Gastrocnemius medialis (tissue), 4 donors: ENCODE data around the gene RGS7BP. TPM values are rescaled to one million over a fixed set of nuclear protein-coding genes. Genes with fewer than 3 reads are reported as not detected.

Experiments used
- ATAC-seq, 2 donors: fragments of 150-250 bp; one replicate each; pipeline ENCODE4 v1.9.1; 2016
- DNase-seq, 2 donors: peaks; one replicate each; pipeline ENCODE4 v3.0.0-alpha.2; 2019
- H3K27ac ChIP-seq, 4 donors: fragments of 200-600 bp; sonication (generic); 1 replicate in 1 of 4; 2 replicates in 3 of 4; pipeline ENCODE4 v1.5.1; 2016 to 2018; ENCODE audit warnings: mild to moderate bottlenecking in 2 of 4, moderate library complexity in 1 of 4
- H3K27me3 ChIP-seq, 3 donors: fragments of 200-600 bp; sonication (generic) in 2 of 3; 1 replicate in 1 of 3; 2 replicates in 2 of 3; pipeline versions ENCODE4 v1.5.1 to v1.6.0; 2016 to 2019; ENCODE audit warnings: mild to moderate bottlenecking in 1 of 3, moderate library complexity in 1 of 3
- H3K36me3 ChIP-seq, 2 donors: fragments of 200-600 bp; sonication (generic) in 1 of 2; one replicate each; pipeline ENCODE4 v1.5.1; 2017 to 2018
- H3K4me1 ChIP-seq, 2 donors: fragments of 200-600 bp; sonication (generic) in 1 of 2; one replicate each; pipeline ENCODE4 v1.5.1; 2016 to 2017; ENCODE audit warnings: mild to moderate bottlenecking in 2 of 2
- H3K4me3 ChIP-seq, 4 donors: fragments of 200-600 bp; sonication (generic) in 3 of 4; 1 replicate in 1 of 4; 2 replicates in 3 of 4; pipeline ENCODE4 v1.5.1; 2016 to 2019; ENCODE audit warnings: mild to moderate bottlenecking in 2 of 4
- H3K9me3 ChIP-seq, 3 donors: fragments of 200-600 bp; sonication (generic) in 2 of 3; 1 replicate in 1 of 3; 2 replicates in 2 of 3; pipeline ENCODE4 v1.5.1; 2016 to 2019
- CTCF ChIP-seq, 5 experiments: fragments of 450-650 bp in 3 of 5; fragments of 200-600 bp in 2 of 5; sonication (generic) in 2 of 5; IDR thresholded peaks in 4 of 5; conservative IDR thresholded peaks in 1 of 5; 1 replicate in 4 of 5; 2 replicates in 1 of 5; pipeline ENCODE4 v1.5.1; 2016 to 2019; ENCODE audit warnings: antibody characterized with exemption in 5 of 5, mild to moderate bottlenecking in 3 of 5, moderate library complexity in 3 of 5
- POLR2A ChIP-seq, 2 donors: fragments of 450-650 bp; IDR thresholded peaks; one replicate each; pipeline ENCODE4 v1.6.1; 2017; ENCODE audit warnings: antibody characterized with exemption in 2 of 2, mild to moderate bottlenecking in 2 of 2, moderate library complexity in 2 of 2
- in situ Hi-C, 4 donors: fragments of 200-750 bp; cut with MboI; loops; one replicate each; pipeline versions ENCODE4 v1.15.0 to v1.8.0; 2017; ENCODE audit warnings: low sequenced_read_pairs in 4 of 4
- intact Hi-C: fragments of 100-400 bp; cut with DNase I; formaldehyde crosslinking; loops from one replicate; pipeline ENCODE4 v1.15.1; 2023; ENCODE audit warnings: low total_unique reads
- total RNA-seq, 4 donors: library from RNA; depleted of rRNA; stranded (reverse); fragments of >200 nt; gene quantifications; one replicate each; pipeline versions ENCODE4 v1.1.0 to v1.2.3, GENCODE V29; 2016

RGS7BP gene
- total RNA-seq, 4 donors from 2014 or later: 0.10 to 0.86 (median 0.47) TPM

- no peak for TF ChIP-seq CTCF (IDR thresholded peaks at IDR 0.05 in 4 of 5, conservative IDR thresholded peaks at IDR 0.05 in 1 of 5)
- no peak for TF ChIP-seq POLR2A (IDR thresholded peaks at IDR 0.05)
- in situ Hi-C loops: no loop called here
- intact Hi-C loops: no loop called here
- Histone ChIP-seq H3K4me1 (no peaks in the 10 kb centered on the region), H3K4me3 (no peak overlapping the region), H3K9me3 (no peaks in the 10 kb centered on the region), H3K36me3 (no peaks in the 10 kb centered on the region), H3K27ac (no peak overlapping the region), H3K27me3 (no peaks in the 10 kb centered on the region)
- no peak for ATAC-seq
- no peak for DNase-seq
Measured at GRCh38 chr5:64575561-64575960, 69.7 kb downstream of the RGS7BP start.

GRCh38 chr5:64576250-64576649, 70.4 kb downstream of the RGS7BP start:
- in situ Hi-C loops: no loop called here

GRCh38 chr5:64585646-64586045, 79.8 kb downstream of the RGS7BP start:
- peak overlapping the region in 1 of 4 donors; percentile 32 for H3K27ac ChIP-seq
- in situ Hi-C loops: no loop called here
- ATAC-seq (no peak), DNase-seq (no peak)
- H3K4me3 ChIP-seq: no peak overlapping the region
- no peaks in the 10 kb centered on the region for H3K4me1 ChIP-seq
- TF ChIP-seq CTCF (IDR thresholded peaks at IDR 0.05 in 4 of 5, conservative IDR thresholded peaks at IDR 0.05 in 1 of 5) (no peak), POLR2A (IDR thresholded peaks at IDR 0.05) (no peak)
- H3K9me3 ChIP-seq: no peaks in the 10 kb centered on the region
- intact Hi-C loops: no loop called here
- H3K27me3 ChIP-seq: no peaks in the 10 kb centered on the region
- H3K36me3 ChIP-seq: no peaks in the 10 kb centered on the region

More at GRCh38 chr5:64576250-64576649, 70.4 kb downstream of the RGS7BP start:
- Histone ChIP-seq H3K27ac (no peak overlapping the region), H3K4me1 (no peaks in the 10 kb centered on the region), H3K27me3 (no peaks in the 10 kb centered on the region), H3K4me3 (no peak overlapping the region), H3K36me3 (no peaks in the 10 kb centered on the region), H3K9me3 (no peaks in the 10 kb centered on the region)
- ATAC-seq (no peak), DNase-seq (no peak)
- no peak for TF ChIP-seq POLR2A (IDR thresholded peaks at IDR 0.05)
- no peak for TF ChIP-seq CTCF (IDR thresholded peaks at IDR 0.05 in 4 of 5, conservative IDR thresholded peaks at IDR 0.05 in 1 of 5)
- intact Hi-C loops: no loop called here

- H3K4me3 ChIP-seq: no peak overlapping the region
- no peaks in the 10 kb centered on the region for H3K36me3 ChIP-seq
- DNase-seq (no peak), ATAC-seq (no peak)
- no peak overlapping the region for H3K27ac ChIP-seq
- H3K4me1 ChIP-seq: no peaks in the 10 kb centered on the region
- H3K27me3 ChIP-seq: no peaks in the 10 kb centered on the region
- H3K9me3 ChIP-seq: no peaks in the 10 kb centered on the region
- no peak for TF ChIP-seq CTCF (IDR thresholded peaks at IDR 0.05 in 4 of 5, conservative IDR thresholded peaks at IDR 0.05 in 1 of 5)
- TF ChIP-seq POLR2A (IDR thresholded peaks at IDR 0.05): no peak
- intact Hi-C loops: no loop called here
- in situ Hi-C loops: no loop called here
Measured at GRCh38 chr5:64587370-64587769, 81.6 kb downstream of the RGS7BP start.

- Histone ChIP-seq H3K27ac (no peak overlapping the region), H3K4me1 (no peaks in the 10 kb centered on the region), H3K4me3 (no peak overlapping the region), H3K27me3 (no peaks in the 10 kb centered on the region), H3K9me3 (no peaks in the 10 kb centered on the region), H3K36me3 (no peaks in the 10 kb centered on the region)
- no peak for DNase-seq
- in situ Hi-C loops (no loop called here), intact Hi-C loops (loop anchor here (10.0 kb wide), 1 partner anchor 88 kb away; the partner anchor contains the start of gene RGS7BP)
- TF ChIP-seq CTCF (IDR thresholded peaks at IDR 0.05 in 4 of 5, conservative IDR thresholded peaks at IDR 0.05 in 1 of 5) (no peak), POLR2A (IDR thresholded peaks at IDR 0.05) (no peak)
- ATAC-seq: no peak
Measured at GRCh38 chr5:64592730-64593341, 87.0 kb downstream of the RGS7BP start.
